ENCODE data around the gene HOXB8.

GRCh38 chr17:48633266-48633677 is 18.2 kb upstream of the HOXB8 start:
- TF ChIP-seq HMGA1 (CRISPR knock-in tag; conservative IDR thresholded peaks at IDR 0.05) (no peak), U2AF1 (optimal IDR thresholded peaks at IDR 0.05; ENCODE audit: low read depth, low read length) (no peak), CTCF (CRISPR knock-in tag; IDR thresholded peaks at IDR 0.05) (no peak), CAMTA2 (CRISPR knock-in tag; IDR thresholded peaks at IDR 0.05; ENCODE audit: borderline replicate concordance) (no peak), ZNF512 (CRISPR knock-in tag; IDR thresholded peaks at IDR 0.05) (no peak), CEBPB (IDR thresholded peaks at IDR 0.05; ENCODE audit: borderline replicate concordance, low read depth, low read length) (no peak), IRF9 (CRISPR knock-in tag; IDR thresholded peaks at IDR 0.05; ENCODE audit: borderline replicate concordance) (no peak), ZNF558 (CRISPR knock-in tag; IDR thresholded peaks at IDR 0.05; ENCODE audit: borderline replicate concordance) (no peak)

Measured in HepG2 (cell line).